K562 (cell line): Measurements from ENCODE around the gene SYCP1.

ENCODE experiments used
- NR1H2 ChIP-seq: sonication (generic); formaldehyde crosslinking; IDR thresholded peaks from 2 replicates; pipeline ENCODE4 v1.4.0; 2020; ENCODE audit warnings: mild to moderate bottlenecking, missing genetic modification reagents
- RNF2 ChIP-seq: sonication (generic); IDR thresholded peaks from 2 replicates; pipeline ENCODE4 v1.6.1; 2016
- SP1 ChIP-seq: sonication (generic); formaldehyde crosslinking; IDR thresholded peaks from 2 replicates; pipeline ENCODE4 v1.8.1; 2022; ENCODE audit warnings: mild to moderate bottlenecking, missing genetic modification reagents

- TF ChIP-seq SP1 (no peak), RNF2 (no peak), NR1H2 (CRISPR knock-in tag) (no peak)
Measured at GRCh38 chr1:114854693-114855320, at the start of gene SYCP1.
